H1 (cell line): ENCODE measurements around the gene MS4A8. TPM values are rescaled to one million over a fixed set of nuclear protein-coding genes. Genes with fewer than 3 reads are reported as not detected.

Source experiments
- CTCF ChIA-PET: fragments of 300-600 bp; sonication (Branson Sonifier 250); formaldehyde crosslinking; loops from one replicate; lab custom pipeline; 2021; ENCODE audit not compliant: partially characterized antibody; lab: Charles Lee
- POLR2A ChIA-PET: fragments of 300-600 bp; sonication (Branson Sonifier 250); formaldehyde crosslinking; loops from one replicate; lab custom pipeline; 2021; ENCODE audit warnings: inconsistent platforms; ENCODE audit not compliant: partially characterized antibody; lab: Charles Lee
- DNase-seq, 2 experiments: peaks; one replicate each; pipeline versions ENCODE4 v3.0.0 to v3.0.0-alpha.2; 2010 to 2022; ENCODE audit warnings: low spot score in 2 of 2, low read depth in 1 of 2, mixed read lengths in 1 of 2
- FAIRE-seq: peaks from 2 replicates; lab custom pipeline; 2011; peaks lifted over from hg19 to GRCh38; lab: Jason Lieb, UNC
- H2AFZ ChIP-seq: 2 replicates; pipeline ENCODE4 v1.8.1; 2012; ENCODE audit warnings: low read length, inconsistent platforms
- H2AK5ac ChIP-seq: 2 replicates; pipeline ENCODE4 v1.6.1; 2013; ENCODE audit warnings: low read depth, low read length
- H2BK120ac ChIP-seq: replicated peaks from 2 replicates; pipeline ENCODE3; 2013; ENCODE audit warnings: low read depth, low read length, inconsistent platforms
- H2BK12ac ChIP-seq: 2 replicates; pipeline ENCODE4 v1.6.1; 2013; ENCODE audit warnings: low read depth, low read length
- H2BK15ac ChIP-seq: 2 replicates; pipeline ENCODE4 v1.6.1; 2013; ENCODE audit warnings: low read length
- H2BK20ac ChIP-seq: 2 replicates; pipeline ENCODE4 v1.6.1; 2013; ENCODE audit warnings: low read length
- H2BK5ac ChIP-seq: 2 replicates; pipeline ENCODE4 v1.6.1; 2013; ENCODE audit warnings: low read depth, low read length
- H3K14ac ChIP-seq: 2 replicates; pipeline ENCODE4 v1.6.1; 2013; ENCODE audit warnings: inconsistent platforms; ENCODE audit not compliant: insufficient read length
- H3K18ac ChIP-seq: 2 replicates; pipeline ENCODE4 v1.6.1; 2013; ENCODE audit warnings: low read length; ENCODE audit errors: extremely low read depth
- H3K23ac ChIP-seq: 2 replicates; pipeline ENCODE4 v1.6.1; 2013; ENCODE audit warnings: inconsistent platforms; ENCODE audit not compliant: insufficient read length
- H3K23me2 ChIP-seq: 2 replicates; pipeline ENCODE4 v1.6.1; 2013; ENCODE audit warnings: low read depth, low read length
- H3K27ac ChIP-seq: 2 replicates; pipeline ENCODE4 v1.6.1; 2011; ENCODE audit warnings: low read depth, low read length, inconsistent platforms
- H3K27me3 ChIP-seq, 4 experiments: replicated peaks in 1 of 4; 1 replicate in 1 of 4; 2 replicates in 3 of 4; pipeline versions ENCODE4 v1.6.1 to v1.8.1; 2011 to 2013; ENCODE audit warnings: low read length in 3 of 4, mild to moderate bottlenecking in 3 of 4, inconsistent platforms in 2 of 4, mixed read lengths in 2 of 4, moderate library complexity in 1 of 4; ENCODE audit not compliant: control insufficient read depth in 3 of 4, insufficient read depth in 3 of 4; ENCODE audit errors: extremely low read depth in 1 of 4
- H3K36me3 ChIP-seq, 4 experiments: 2 replicates each; pipeline versions ENCODE4 v1.6.1 to v1.8.1; 2011 to 2013; ENCODE audit warnings: mild to moderate bottlenecking in 4 of 4, low read length in 3 of 4, moderate library complexity in 2 of 4, control low read depth in 1 of 4, inconsistent platforms in 1 of 4; ENCODE audit not compliant: insufficient read depth in 4 of 4, control insufficient read depth in 2 of 4
- H3K4ac ChIP-seq: replicated peaks from 2 replicates; pipeline ENCODE3; 2013; ENCODE audit warnings: low read length, low read depth, mixed read lengths, inconsistent platforms; ENCODE audit not compliant: insufficient read length
- H3K4me1 ChIP-seq, 4 experiments: replicated peaks in 1 of 4; 1 replicate in 1 of 4; 2 replicates in 3 of 4; pipeline versions ENCODE4 v1.6.1 to v1.8.1; 2011 to 2013; ENCODE audit warnings: low read length in 3 of 4, inconsistent platforms in 2 of 4, mixed read lengths in 1 of 4; ENCODE audit not compliant: insufficient read depth in 4 of 4, control insufficient read depth in 3 of 4
- H3K4me2 ChIP-seq, 2 experiments: 2 replicates each; pipeline versions ENCODE4 v1.6.1 to v1.8.1; 2011 to 2013; ENCODE audit warnings: low read depth in 2 of 2, low read length in 2 of 2, control low read depth in 1 of 2, inconsistent platforms in 1 of 2, mild to moderate bottlenecking in 1 of 2; ENCODE audit not compliant: insufficient read depth in 1 of 2
- H3K4me3 ChIP-seq, 4 experiments: fragments of 200-600, 300-600 bp in 1 of 4; sonication (generic), shearing (Covaris generic), sonication (Bioruptor Twin) in 1 of 4; 2 replicates each; pipeline versions ENCODE4 v1.5.1 to v1.8.1; 2011 to 2016; ENCODE audit warnings: low read length in 4 of 4, low read depth in 3 of 4, control low read depth in 2 of 4, inconsistent platforms in 2 of 4, mild to moderate bottlenecking in 2 of 4, mixed read lengths in 1 of 4, moderate library complexity in 1 of 4; ENCODE audit not compliant: insufficient read depth in 2 of 4; ENCODE audit errors: extremely low read depth in 1 of 4
- H3K56ac ChIP-seq: replicated peaks from 2 replicates; pipeline ENCODE3; 2013; ENCODE audit warnings: low read depth, mild to moderate bottlenecking, mixed read lengths, low read length, inconsistent platforms; ENCODE audit not compliant: insufficient read length
- H3K79me1 ChIP-seq: 2 replicates; pipeline ENCODE4 v1.6.1; 2013; ENCODE audit warnings: low read depth, low read length, control low read depth
- H3K79me2 ChIP-seq, 2 experiments: 2 replicates each; pipeline versions ENCODE4 v1.6.1 to v1.8.1; 2012 to 2013; ENCODE audit warnings: low read length in 2 of 2, mild to moderate bottlenecking in 2 of 2, inconsistent platforms in 1 of 2; ENCODE audit not compliant: insufficient read depth in 2 of 2, control insufficient read depth in 1 of 2
- H3K9ac ChIP-seq, 4 experiments: replicated peaks in 1 of 4; 1 replicate in 1 of 4; 2 replicates in 3 of 4; pipeline versions ENCODE4 v1.6.1 to v1.8.1; 2011 to 2013; ENCODE audit warnings: low read depth in 3 of 4, low read length in 3 of 4, control low read depth in 2 of 4, mild to moderate bottlenecking in 2 of 4, moderate library complexity in 2 of 4, inconsistent platforms in 1 of 4; ENCODE audit errors: extremely low read depth in 1 of 4
- H3K9me3 ChIP-seq, 2 experiments: 2 replicates each; pipeline versions ENCODE4 v1.6.1 to v1.8.1; 2012 to 2013; ENCODE audit warnings: mild to moderate bottlenecking in 2 of 2, moderate library complexity in 2 of 2, control low read depth in 1 of 2, inconsistent platforms in 1 of 2, low read depth in 1 of 2, low read length in 1 of 2, mixed read lengths in 1 of 2; ENCODE audit not compliant: insufficient read depth in 2 of 2
- H4K20me1 ChIP-seq, 2 experiments: replicated peaks in 1 of 2; 2 replicates each; pipeline versions ENCODE3 to v1.8.1; 2011 to 2013; ENCODE audit warnings: inconsistent platforms in 2 of 2, low read length in 2 of 2, mild to moderate bottlenecking in 1 of 2; ENCODE audit not compliant: insufficient read depth in 2 of 2, control insufficient read depth in 1 of 2
- H4K5ac ChIP-seq: 2 replicates; pipeline ENCODE4 v1.6.1; 2013; ENCODE audit warnings: low read length, low read depth, mixed read lengths, inconsistent platforms; ENCODE audit not compliant: insufficient read length
- H4K8ac ChIP-seq: 2 replicates; pipeline ENCODE4 v1.8.0; 2013; ENCODE audit warnings: mild to moderate bottlenecking, moderate library complexity, low read length, inconsistent platforms; ENCODE audit not compliant: insufficient read depth; ENCODE audit errors: extremely low read depth
- H4K91ac ChIP-seq: replicated peaks from 2 replicates; pipeline ENCODE3; 2013; ENCODE audit warnings: low read length, mixed read lengths, inconsistent platforms; ENCODE audit not compliant: insufficient read length
- RAD21 ChIP-seq, 2 experiments: IDR thresholded peaks in 1 of 2; conservative IDR thresholded peaks in 1 of 2; 2 replicates each; pipeline ENCODE4 v1.6.1; 2011; ENCODE audit warnings: low read depth in 2 of 2, low read length in 2 of 2, improper control_type of control experiment in 1 of 2, inconsistent platforms in 1 of 2, mild to moderate bottlenecking in 1 of 2, moderate library complexity in 1 of 2
- SIN3A ChIP-seq, 2 experiments: IDR thresholded peaks in 1 of 2; conservative IDR thresholded peaks in 1 of 2; 2 replicates each; pipeline ENCODE4 v1.6.1; 2011 to 2012; ENCODE audit warnings: low read length in 2 of 2, improper control_type of control experiment in 1 of 2, low read depth in 1 of 2, mild to moderate bottlenecking in 1 of 2
- SP2 ChIP-seq: IDR thresholded peaks from 2 replicates; pipeline ENCODE4 v1.6.1; 2012; ENCODE audit warnings: mild to moderate bottlenecking, low read length, inconsistent platforms
- SRF ChIP-seq: IDR thresholded peaks from 2 replicates; pipeline ENCODE4 v1.6.1; 2011; ENCODE audit warnings: mild to moderate bottlenecking, low read depth, low read length, moderate library complexity
- SUZ12 ChIP-seq: fragments of 200-600 bp; sonication (generic); IDR thresholded peaks from 2 replicates; pipeline ENCODE4 v1.6.1; 2012; ENCODE audit warnings: mild to moderate bottlenecking, inconsistent platforms, low read length, moderate library complexity, mixed read lengths
- TAF1 ChIP-seq: IDR thresholded peaks from 2 replicates; pipeline ENCODE4 v1.6.1; 2011; ENCODE audit warnings: mild to moderate bottlenecking, low read depth, low read length
- TBP ChIP-seq: IDR thresholded peaks from 2 replicates; pipeline ENCODE4 v1.6.1; 2011; ENCODE audit warnings: low read depth, low read length, improper control_type of control experiment
- WGBS, 2 experiments: shearing (Covaris generic) in 1 of 2; methylation state at CpG; one replicate each; pipeline versions ENCODE4 v1.1.6 to v1.1.7; 2013 to 2015; ENCODE audit warnings: low lambda C conversion rate in 2 of 2, mixed read lengths in 2 of 2, inconsistent platforms in 1 of 2, low coverage in 1 of 2, missing lambda C conversion rate in 1 of 2; ENCODE audit not compliant: insufficient replicate concordance in 2 of 2, insufficient coverage in 1 of 2, insufficient read length in 1 of 2; ENCODE audit errors: extremely low coverage in 1 of 2, missing lambda C conversion rate in 1 of 2; 5-methylcytosine and 5-hydroxymethylcytosine counted together
- polyA plus RNA-seq, 7 experiments: library from polyadenylated mRNA; depleted of rRNA in 3 of 7; stranded (reverse) in 5 of 7; unstranded in 2 of 7; fragments of >200 nt in 5 of 7; fragments of 200-250 nt in 2 of 7; gene quantifications; 1 replicate in 5 of 7; 2 replicates in 1 of 7; 4 replicates in 1 of 7; pipeline versions ENCODE4 v1.2.1 to v1.2.3, GENCODE V29; 2011 to 2013; ENCODE audit warnings: missing spikeins in 2 of 7, mixed read lengths in 2 of 7
- total RNA-seq: library from RNA; stranded (reverse); fragmentation: NEBNext Ultra II Directional; extraction: Animal tissue kit (Norgen Biotek cat#: 25700); gene quantifications from 2 replicates; pipeline ENCODE4 v1.2.1, GENCODE V29; 2021
- TF ChIP-seq, protein P1 (sequence below), 3 experiments: IDR thresholded peaks; 1 replicate in 2 of 3; 2 replicates in 1 of 3; pipeline versions ENCODE4 v1.5.1 to v1.6.1; 2011; ENCODE audit warnings: low read length in 3 of 3, mild to moderate bottlenecking in 3 of 3, inconsistent platforms in 2 of 3, low read depth in 1 of 3, moderate library complexity in 1 of 3; ENCODE audit not compliant: insufficient read depth in 1 of 3; ENCODE audit errors: control extremely low read depth in 1 of 3
- TF ChIP-seq, protein P2 (sequence below): IDR thresholded peaks from 2 replicates; pipeline ENCODE4 v1.6.1; 2011; ENCODE audit warnings: low read length, improper control_type of control experiment

Gene MS4A8
- total and polyA plus RNA-seq, 2 of the 8 experiments (the other 6 are each of a cell fraction or from before 2014, with no cell fraction given): not detected

DNA sequence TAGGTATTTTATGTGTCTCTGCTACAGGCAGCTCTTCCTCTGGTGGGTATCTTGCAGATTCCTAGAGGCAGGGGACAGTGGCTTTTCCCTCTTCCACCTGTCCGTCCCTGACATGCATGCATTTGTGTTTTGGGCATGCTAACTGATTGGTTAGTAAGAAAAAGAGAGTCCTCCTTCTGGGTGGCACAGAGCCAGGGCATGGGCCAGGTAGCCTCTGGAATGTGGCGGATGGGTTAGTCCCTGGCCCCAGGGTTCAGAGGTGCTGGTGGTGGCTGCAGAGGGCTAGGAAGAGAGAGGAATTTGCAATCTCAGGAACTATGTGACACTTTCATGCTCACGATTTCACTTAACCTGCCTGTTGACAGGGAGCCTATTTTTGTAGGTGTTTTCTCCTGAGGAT is 51.5 kb downstream of the MS4A8 start:
- no peak overlapping the region for H3K4ac ChIP-seq
- no peak overlapping the region for H3K27ac ChIP-seq
- no peak overlapping the region for H4K5ac ChIP-seq
- WGBS, 2 experiments: 71% methylated on average over 3 of the region's 3 CpGs; no CpG with 5 or more reads in 1 of the 2 experiments
- H3K14ac ChIP-seq: no peak overlapping the region
- H2AFZ ChIP-seq: no peak overlapping the region
- H2BK120ac ChIP-seq: no peak overlapping the region
- H2BK15ac ChIP-seq: no peak overlapping the region
- no peaks in the 10 kb centered on the region for H3K23me2 ChIP-seq
- FAIRE-seq (no peak), DNase-seq (no peak)
- H3K4me1 ChIP-seq: no peaks in the 10 kb centered on the region
- H2BK5ac ChIP-seq: no peak overlapping the region
- peaks cover 0 to 4% of the 10 kb centered on the region in 2 experiments for H4K20me1 ChIP-seq
- H2BK20ac ChIP-seq: no peak overlapping the region
- H2AK5ac ChIP-seq: no peak overlapping the region
- no peak overlapping the region for H2BK12ac ChIP-seq
- no peak overlapping the region for H3K23ac ChIP-seq
- H3K79me2 ChIP-seq: no peaks in the 10 kb centered on the region
- H4K91ac ChIP-seq: no peak overlapping the region
- POLR2A ChIA-PET: no interaction called here
- CTCF ChIA-PET: interaction anchor here (2.3 kb wide), 1 partner anchor 12 kb away, joined by 13 read pairs; no protein-coding TSS in a partner anchor
- H3K36me3 ChIP-seq: no peaks in the 10 kb centered on the region
- H3K18ac ChIP-seq: no peak overlapping the region
- no peaks in the 10 kb centered on the region for H3K9me3 ChIP-seq
- H3K4me2 ChIP-seq: no peak overlapping the region
- no peak overlapping the region for H4K8ac ChIP-seq
- H3K9ac ChIP-seq: no peak overlapping the region
- no peaks in the 10 kb centered on the region for H3K27me3 ChIP-seq
- H3K56ac ChIP-seq: no peak overlapping the region
- TF ChIP-seq SRF (no peak), TAF1 (no peak), SP2 (no peak), RAD21 (IDR thresholded peaks at IDR 0.05 in 1 of 2, conservative IDR thresholded peaks at IDR 0.05 in 1 of 2; ENCODE audit: low read depth in 2 of 2, low read length in 2 of 2) (no peak), SIN3A (conservative IDR thresholded peaks at IDR 0.05 in 1 of 2, IDR thresholded peaks at IDR 0.05 in 1 of 2; ENCODE audit: low read depth in 1 of 2, low read length in 2 of 2) (no peak), SUZ12 (no peak), TBP (no peak)
- TF ChIP-seq, protein P1, sequence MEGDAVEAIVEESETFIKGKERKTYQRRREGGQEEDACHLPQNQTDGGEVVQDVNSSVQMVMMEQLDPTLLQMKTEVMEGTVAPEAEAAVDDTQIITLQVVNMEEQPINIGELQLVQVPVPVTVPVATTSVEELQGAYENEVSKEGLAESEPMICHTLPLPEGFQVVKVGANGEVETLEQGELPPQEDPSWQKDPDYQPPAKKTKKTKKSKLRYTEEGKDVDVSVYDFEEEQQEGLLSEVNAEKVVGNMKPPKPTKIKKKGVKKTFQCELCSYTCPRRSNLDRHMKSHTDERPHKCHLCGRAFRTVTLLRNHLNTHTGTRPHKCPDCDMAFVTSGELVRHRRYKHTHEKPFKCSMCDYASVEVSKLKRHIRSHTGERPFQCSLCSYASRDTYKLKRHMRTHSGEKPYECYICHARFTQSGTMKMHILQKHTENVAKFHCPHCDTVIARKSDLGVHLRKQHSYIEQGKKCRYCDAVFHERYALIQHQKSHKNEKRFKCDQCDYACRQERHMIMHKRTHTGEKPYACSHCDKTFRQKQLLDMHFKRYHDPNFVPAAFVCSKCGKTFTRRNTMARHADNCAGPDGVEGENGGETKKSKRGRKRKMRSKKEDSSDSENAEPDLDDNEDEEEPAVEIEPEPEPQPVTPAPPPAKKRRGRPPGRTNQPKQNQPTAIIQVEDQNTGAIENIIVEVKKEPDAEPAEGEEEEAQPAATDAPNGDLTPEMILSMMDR (IDR thresholded peaks at IDR 0.05; ENCODE audit: control extremely low read depth in 1 of 3, insufficient read depth in 1 of 3, low read depth in 1 of 3, low read length in 3 of 3): no peak
- TF ChIP-seq, protein P2, sequence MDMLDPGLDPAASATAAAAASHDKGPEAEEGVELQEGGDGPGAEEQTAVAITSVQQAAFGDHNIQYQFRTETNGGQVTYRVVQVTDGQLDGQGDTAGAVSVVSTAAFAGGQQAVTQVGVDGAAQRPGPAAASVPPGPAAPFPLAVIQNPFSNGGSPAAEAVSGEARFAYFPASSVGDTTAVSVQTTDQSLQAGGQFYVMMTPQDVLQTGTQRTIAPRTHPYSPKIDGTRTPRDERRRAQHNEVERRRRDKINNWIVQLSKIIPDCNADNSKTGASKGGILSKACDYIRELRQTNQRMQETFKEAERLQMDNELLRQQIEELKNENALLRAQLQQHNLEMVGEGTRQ: no peak
- H3K79me1 ChIP-seq: no peaks in the 10 kb centered on the region
- H3K4me3 ChIP-seq: no peak overlapping the region
